Activated CD8-positive, alpha-beta memory T cell treated with anti-CD3 and anti-CD28 coated beads, Interleukin-2, amount 10 ng/mL, durations not matched to agents 7 days and 5 days (primary cell): ENCODE data around the gene EXOC1. TPM values are rescaled to one million over a fixed set of nuclear protein-coding genes. Genes with fewer than 3 reads are reported as not detected.

Experiments used
- ATAC-seq: fragments of 150-1000 bp; cut with Tn5 transposase; one replicate; pipeline ENCODE4 v1.10.0; 2021; ENCODE audit warnings: moderate library complexity
- CTCF ChIA-PET: fragments of 350-600 bp; sonication (Branson Sonifier 250); formaldehyde crosslinking; loops from one replicate; lab custom pipeline; 2021; ENCODE audit warnings: antibody characterized with exemption; lab: Charles Lee
- DNase-seq: peaks from one replicate; pipeline ENCODE4 v3.0.0-alpha.2; 2020
- H3K27ac Mint-ChIP-seq: one replicate; pipeline ENCODE4 v1.8.0; 2021; ENCODE audit warnings: mild to moderate bottlenecking, mixed read lengths
- H3K27me3 Mint-ChIP-seq: one replicate; pipeline ENCODE4 v1.8.0; 2021; ENCODE audit warnings: mixed read lengths
- H3K36me3 Mint-ChIP-seq: one replicate; pipeline ENCODE4 v1.8.0; 2021; ENCODE audit warnings: mild to moderate bottlenecking, mixed read lengths
- H3K4me1 Mint-ChIP-seq: one replicate; pipeline ENCODE4 v1.8.0; 2021; ENCODE audit warnings: mixed read lengths
- H3K4me3 Mint-ChIP-seq: one replicate; pipeline ENCODE4 v1.8.0; 2021; ENCODE audit warnings: mild to moderate bottlenecking, moderate library complexity, mixed read lengths
- H3K9me3 Mint-ChIP-seq: one replicate; pipeline ENCODE4 v1.8.0; 2022; ENCODE audit warnings: low read depth, mixed read lengths
- total RNA-seq, 2 experiments: library from RNA; stranded (reverse); gene quantifications; one replicate each; pipeline ENCODE4 v1.2.3, GENCODE V29; 2021

Gene EXOC1
- total RNA-seq = 10 to 100 TPM; 24.2 to 26.9 TPM

- H3K27ac Mint-ChIP-seq = peak within 1 kb of the TSS; percentile 88
- ATAC-seq (peak; percentile 97), DNase-seq (peak; percentile 98)
- H3K27me3 Mint-ChIP-seq = no peaks in the 10 kb centered on the region
- CTCF ChIA-PET = interaction anchor here (0.8 to 3.4 kb wide), 3 partner anchors 12 to 508 kb away, joined by 3 to 25 read pairs (median 3); partner anchors contain the start of genes CEP135 and SRD5A3
- H3K4me1 Mint-ChIP-seq = peaks cover 26% of the 10 kb centered on the region
- peaks cover 4% of the 10 kb centered on the region for H3K9me3 Mint-ChIP-seq
- no peak within 1 kb of the TSS for H3K4me3 Mint-ChIP-seq
- peaks cover 19% of the 10 kb centered on the region for H3K36me3 Mint-ChIP-seq
These were observed at the start of gene EXOC1 for GRCh38 chr4:55853484-55854046. Gene EXOC1, plus strand, starts transcription at chr4:55853648. Its CDS starts 4,676 bp downstream, at chr4:55858324.

DNA sequence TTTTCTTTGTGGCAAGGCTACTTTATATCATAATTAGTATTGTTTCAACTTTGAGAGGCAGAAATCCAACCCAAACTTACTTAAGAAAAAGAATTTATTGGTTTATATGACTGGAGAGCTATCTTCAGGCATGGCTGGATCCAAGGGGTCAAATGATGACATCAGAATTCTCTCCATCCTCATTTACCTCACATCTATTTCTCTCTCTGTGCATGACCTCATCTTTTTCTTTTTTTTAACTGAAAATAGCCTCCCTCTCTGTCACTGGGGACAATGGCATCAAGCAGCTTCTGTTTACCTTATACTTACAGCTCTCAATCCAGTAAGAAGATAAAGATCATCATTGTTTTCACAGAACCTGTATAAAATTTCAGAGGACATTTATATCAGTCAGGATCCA is 45.9 kb upstream of the EXOC1 start:
- Mint-ChIP-seq H3K36me3 (no peaks in the 10 kb centered on the region), H3K27ac (no peak overlapping the region), H3K4me1 (no peaks in the 10 kb centered on the region), H3K27me3 (peaks cover 3% of the 10 kb centered on the region), H3K4me3 (no peak overlapping the region), H3K9me3 (no peaks in the 10 kb centered on the region)
- CTCF ChIA-PET = no interaction called here
- DNase-seq (no peak), ATAC-seq (no peak)

- Mint-ChIP-seq H3K27ac (no peak overlapping the region), H3K4me3 (no peak overlapping the region), H3K36me3 (no peaks in the 10 kb centered on the region), H3K4me1 (no peaks in the 10 kb centered on the region), H3K27me3 (peaks cover 3% of the 10 kb centered on the region), H3K9me3 (no peaks in the 10 kb centered on the region)
- no peak for ATAC-seq
- CTCF ChIA-PET = no interaction called here
- no peak for DNase-seq
These were observed 45.3 kb upstream of the EXOC1 start for GRCh38 chr4:55808186-55808585.

GRCh38 chr4:55808632-55809031 is 44.8 kb upstream of the EXOC1 start:
- CTCF ChIA-PET = no interaction called here
- DNase-seq (no peak), ATAC-seq (no peak)
- H3K27me3 Mint-ChIP-seq = peaks cover 3% of the 10 kb centered on the region
- H3K27ac Mint-ChIP-seq = no peak overlapping the region
- no peaks in the 10 kb centered on the region for H3K9me3 Mint-ChIP-seq
- H3K4me3 Mint-ChIP-seq = no peak overlapping the region
- no peaks in the 10 kb centered on the region for H3K4me1 Mint-ChIP-seq
- H3K36me3 Mint-ChIP-seq = no peaks in the 10 kb centered on the region

DNA sequence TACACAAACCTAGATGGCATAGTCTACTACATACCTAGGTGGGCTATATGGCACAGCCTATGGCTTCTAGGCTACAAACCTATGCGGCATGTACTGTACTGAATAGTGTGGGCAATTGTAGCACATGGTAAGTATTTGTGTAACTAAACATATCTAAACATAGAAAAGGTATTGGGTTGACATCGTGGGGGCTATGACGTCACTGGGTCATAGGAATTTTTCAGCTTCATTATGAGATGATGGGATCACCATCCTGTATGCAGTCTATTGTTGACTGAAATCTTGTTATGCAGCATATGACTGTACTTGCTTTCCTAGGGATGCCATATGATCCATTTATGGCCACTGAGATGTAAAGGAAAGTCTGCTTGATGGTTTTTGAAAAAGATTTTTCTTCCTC is 35.8 kb upstream of the EXOC1 start:
- Mint-ChIP-seq H3K27ac (no peak overlapping the region), H3K36me3 (no peaks in the 10 kb centered on the region), H3K27me3 (peaks cover 20% of the 10 kb centered on the region), H3K4me3 (no peak overlapping the region), H3K9me3 (no peaks in the 10 kb centered on the region), H3K4me1 (peaks cover 4% of the 10 kb centered on the region)
- DNase-seq = no peak
- CTCF ChIA-PET = no interaction called here
- no peak for ATAC-seq

GRCh38 chr4:55819634-55820033 is 33.8 kb upstream of the EXOC1 start, which contains the start of gene EXOC1L:
Gene EXOC1L, plus strand, starts transcription at chr4:55819790. Its CDS starts 237 bp downstream, at chr4:55820027.
- peaks cover 4% of the 10 kb centered on the region for H3K4me1 Mint-ChIP-seq
- no peak for ATAC-seq
- H3K36me3 Mint-ChIP-seq = no peaks in the 10 kb centered on the region
- H3K27ac Mint-ChIP-seq = no peak within 1 kb of the TSS
- peaks cover 20% of the 10 kb centered on the region for H3K27me3 Mint-ChIP-seq
- no peak for DNase-seq
- CTCF ChIA-PET = no interaction called here
- no peaks in the 10 kb centered on the region for H3K9me3 Mint-ChIP-seq
- H3K4me3 Mint-ChIP-seq = peak within 1 kb of the TSS; percentile 14

- no peaks in the 10 kb centered on the region for H3K36me3 Mint-ChIP-seq
- H3K9me3 Mint-ChIP-seq = no peaks in the 10 kb centered on the region
- H3K4me1 Mint-ChIP-seq = peaks cover 4% of the 10 kb centered on the region
- DNase-seq = no peak
- CTCF ChIA-PET = no interaction called here
- H3K4me3 Mint-ChIP-seq = no peak overlapping the region
- ATAC-seq = no peak
- no peak overlapping the region for H3K27ac Mint-ChIP-seq
- peaks cover 20% of the 10 kb centered on the region for H3K27me3 Mint-ChIP-seq
These were observed 33.2 kb upstream of the EXOC1 start for GRCh38 chr4:55820279-55820678.

DNA sequence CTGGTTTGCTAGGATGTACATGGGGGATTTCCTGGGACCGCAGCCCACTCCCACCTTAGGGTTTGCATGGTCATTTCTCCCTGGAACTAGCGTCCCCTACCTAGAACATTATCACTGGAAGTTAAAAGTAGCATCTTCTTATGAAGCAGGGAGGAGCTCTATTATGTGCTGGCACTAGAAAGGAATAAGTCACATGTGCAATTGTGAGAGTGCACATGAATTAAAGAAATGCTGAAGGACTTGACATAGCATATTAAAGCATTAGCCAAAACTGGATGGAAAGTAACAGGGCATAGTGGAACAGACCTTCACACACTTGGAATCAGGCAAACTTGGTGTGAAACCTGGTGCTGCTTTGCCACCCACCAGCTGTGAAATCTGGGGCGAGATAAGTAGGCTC is 31.1 kb upstream of the EXOC1 start:
- no peak for DNase-seq
- Mint-ChIP-seq H3K9me3 (no peaks in the 10 kb centered on the region), H3K4me3 (no peak overlapping the region), H3K4me1 (peaks cover 4% of the 10 kb centered on the region), H3K27ac (no peak overlapping the region), H3K27me3 (peaks cover 25% of the 10 kb centered on the region), H3K36me3 (no peaks in the 10 kb centered on the region)
- CTCF ChIA-PET = no interaction called here
- no peak for ATAC-seq

- CTCF ChIA-PET = no interaction called here
- H3K27ac Mint-ChIP-seq = no peak overlapping the region
These were observed 28.6 kb upstream of the EXOC1 start for GRCh38 chr4:55824865-55825264.

DNA sequence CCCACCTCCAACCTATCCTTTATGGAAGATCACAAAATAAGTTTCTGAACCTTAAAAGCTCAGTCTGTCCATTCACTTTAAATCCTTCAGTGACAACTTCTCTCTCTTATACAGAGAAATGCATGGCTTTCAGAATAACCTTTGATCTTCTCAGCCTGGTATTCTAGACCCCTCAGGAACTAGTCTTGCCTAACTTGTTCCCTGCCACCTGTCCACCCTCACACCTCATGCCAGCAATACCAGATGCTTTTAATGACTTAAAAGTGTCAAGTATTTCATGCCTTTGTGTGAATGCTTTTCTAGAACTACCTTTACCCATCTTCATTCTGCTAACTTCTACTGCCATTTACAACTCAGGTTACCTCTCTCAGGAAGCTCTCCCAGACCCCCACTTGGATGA is 26.5 kb upstream of the EXOC1 start:
- H3K36me3 Mint-ChIP-seq = no peaks in the 10 kb centered on the region
- no peak for DNase-seq
- H3K9me3 Mint-ChIP-seq = no peaks in the 10 kb centered on the region
- ATAC-seq = no peak
- H3K4me1 Mint-ChIP-seq = no peaks in the 10 kb centered on the region
- no peak overlapping the region for H3K4me3 Mint-ChIP-seq
- no peak overlapping the region for H3K27ac Mint-ChIP-seq
- peaks cover 22% of the 10 kb centered on the region for H3K27me3 Mint-ChIP-seq
- CTCF ChIA-PET = no interaction called here

More at GRCh38 chr4:55824865-55825264, 28.6 kb upstream of the EXOC1 start:
- H3K27me3 Mint-ChIP-seq = peaks cover 20% of the 10 kb centered on the region
- ATAC-seq (no peak), DNase-seq (no peak)
- no peak overlapping the region for H3K4me3 Mint-ChIP-seq
- peaks cover under 1% of the 10 kb centered on the region for H3K4me1 Mint-ChIP-seq
- no peaks in the 10 kb centered on the region for H3K9me3 Mint-ChIP-seq
- no peaks in the 10 kb centered on the region for H3K36me3 Mint-ChIP-seq

DNA sequence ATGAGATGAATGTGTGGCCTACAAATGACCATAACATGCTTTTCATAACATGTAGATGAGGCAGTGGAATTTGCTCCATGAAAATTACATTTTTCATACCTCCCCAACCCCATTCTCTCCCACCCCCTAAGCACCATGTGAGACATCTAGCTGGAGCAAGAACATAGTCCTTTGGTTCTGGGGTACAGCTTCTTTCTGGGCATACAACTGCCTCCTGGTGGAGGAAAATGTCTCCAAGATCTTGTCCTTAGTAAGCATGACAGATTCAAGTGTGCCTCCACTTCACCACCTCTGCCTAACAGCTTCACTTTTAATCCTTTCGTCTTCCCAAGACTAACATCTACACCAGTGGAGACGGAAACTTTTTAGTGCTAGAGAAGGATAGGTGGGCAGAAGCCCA is 25.9 kb upstream of the EXOC1 start:
- Mint-ChIP-seq H3K9me3 (no peaks in the 10 kb centered on the region), H3K27ac (no peak overlapping the region), H3K4me3 (no peak overlapping the region), H3K27me3 (peaks cover 19% of the 10 kb centered on the region), H3K4me1 (no peaks in the 10 kb centered on the region), H3K36me3 (no peaks in the 10 kb centered on the region)
- DNase-seq = no peak
- ATAC-seq = no peak
- CTCF ChIA-PET = no interaction called here

- Mint-ChIP-seq H3K27ac (no peak overlapping the region), H3K9me3 (no peaks in the 10 kb centered on the region), H3K4me3 (no peak overlapping the region), H3K27me3 (peaks cover 22% of the 10 kb centered on the region), H3K4me1 (no peaks in the 10 kb centered on the region), H3K36me3 (no peaks in the 10 kb centered on the region)
- ATAC-seq (no peak), DNase-seq (no peak)
- CTCF ChIA-PET = interaction anchor here (0.6 kb wide), 1 partner anchor 11 kb away, joined by 3 read pairs; no protein-coding TSS in a partner anchor
These were observed 23.4 kb upstream of the EXOC1 start for GRCh38 chr4:55830048-55830447.

- no peak overlapping the region for H3K4me3 Mint-ChIP-seq
- ATAC-seq (no peak), DNase-seq (no peak)
- peaks cover 28% of the 10 kb centered on the region for H3K27me3 Mint-ChIP-seq
- H3K4me1 Mint-ChIP-seq = no peaks in the 10 kb centered on the region
- CTCF ChIA-PET = interaction anchor here (0.6 kb wide), 1 partner anchor 10 kb away, joined by 3 read pairs; no protein-coding TSS in a partner anchor
- H3K36me3 Mint-ChIP-seq = no peaks in the 10 kb centered on the region
- H3K9me3 Mint-ChIP-seq = no peaks in the 10 kb centered on the region
- H3K27ac Mint-ChIP-seq = no peak overlapping the region
These were observed 22.7 kb upstream of the EXOC1 start for GRCh38 chr4:55830716-55831115.

GRCh38 chr4:55834086-55834795 is 19.2 kb upstream of the EXOC1 start:
- DNase-seq (no peak), ATAC-seq (no peak)
- H3K9me3 Mint-ChIP-seq = no peaks in the 10 kb centered on the region
- H3K27me3 Mint-ChIP-seq = peaks cover 45% of the 10 kb centered on the region
- H3K36me3 Mint-ChIP-seq = no peaks in the 10 kb centered on the region
- H3K27ac Mint-ChIP-seq = no peak overlapping the region
- H3K4me1 Mint-ChIP-seq = no peaks in the 10 kb centered on the region
- no peak overlapping the region for H3K4me3 Mint-ChIP-seq
- CTCF ChIA-PET = no interaction called here
